A549 (cell line): ENCODE results near the gene ATP10D. TPM values are rescaled to one million over a fixed set of nuclear protein-coding genes. Genes with fewer than 3 reads are reported as not detected.

Source experiments
- ATAC-seq, 2 experiments: fragments of 200-7000 bp in 1 of 2; fragments of >200 bp in 1 of 2; cut with Nextera tagmentation in 1 of 2; cut with Tn5 transposase in 1 of 2; 3 replicates each; pipeline versions ENCODE4 v1.8.0 to v1.9.1; 2018 to 2020; ENCODE audit warnings: mild to moderate bottlenecking in 1 of 2, moderate library complexity in 1 of 2
- CTCF ChIA-PET: fragments of 300-600 bp; sonication (Branson Sonifier 250); formaldehyde crosslinking; extraction: SDS; loops from one replicate; lab custom pipeline; 2021; ENCODE audit warnings: antibody characterized with exemption, inconsistent platforms; lab: Yijun Ruan, JAX
- POLR2A ChIA-PET: fragments of 350-600 bp; formaldehyde crosslinking; extraction: SDS; loops from one replicate; lab custom pipeline; 2021; ENCODE audit warnings: antibody characterized with exemption, inconsistent platforms; lab: Yijun Ruan, JAX
- DNase-seq, 2 experiments: peaks; one replicate each; pipeline versions ENCODE4 v3.0.0 to v3.0.0-alpha.2; 2011 to 2016; ENCODE audit warnings: low read depth in 1 of 2, low spot score in 1 of 2
- FAIRE-seq: peaks from 2 replicates; lab custom pipeline; 2011; peaks lifted over from hg19 to GRCh38; lab: Jason Lieb, UNC
- H3K27ac ChIP-seq, 2 experiments: fragments of >200 bp; sonication (Bioruptor Twin); formaldehyde crosslinking; 3 replicates each; pipeline ENCODE4 v1.5.1; 2016 to 2017
- H3K4me1 ChIP-seq: fragments of >200 bp; sonication (Bioruptor Twin); formaldehyde crosslinking; 3 replicates; pipeline ENCODE4 v1.6.1; 2016
- H3K4me2 ChIP-seq: fragments of >200 bp; sonication (Bioruptor Twin); formaldehyde crosslinking; 3 replicates; pipeline ENCODE4 v1.6.1; 2016
- H3K4me3 ChIP-seq: fragments of >200 bp; sonication (Bioruptor Twin); formaldehyde crosslinking; 3 replicates; pipeline ENCODE4 v1.5.1; 2016
- H3K9me3 ChIP-seq: fragments of >200 bp; sonication (Bioruptor Twin); formaldehyde crosslinking; 3 replicates; pipeline ENCODE4 v1.6.1; 2016
- CBX2 ChIP-seq: fragments of 200-600 bp; sonication (generic); IDR thresholded peaks from 2 replicates; pipeline ENCODE4 v1.6.1; 2016; ENCODE audit warnings: low read depth, mild to moderate bottlenecking, borderline replicate concordance
- CBX8 ChIP-seq: fragments of 200-600 bp; sonication (generic); IDR thresholded peaks from 2 replicates; pipeline ENCODE4 v1.6.1; 2016
- CHD2 ChIP-seq: fragments of 150-350 bp; IDR thresholded peaks from 2 replicates; pipeline ENCODE4 v1.6.1; 2014; ENCODE audit warnings: low read length; ENCODE audit not compliant: partially characterized antibody
- CTCF ChIP-seq: fragments of >200 bp; sonication (Bioruptor Twin); formaldehyde crosslinking; IDR thresholded peaks from 3 replicates; pipeline ENCODE4 v1.5.1; 2016
- EHF ChIP-seq: fragments of 250-450 bp; sonication (Bioruptor Pico); IDR thresholded peaks from 2 replicates; pipeline ENCODE4 v1.5.0; 2020; ENCODE audit warnings: mild to moderate bottlenecking
- ELK1 ChIP-seq: fragments of 150-350 bp; IDR thresholded peaks from 2 replicates; pipeline ENCODE4 v1.6.1; 2014; ENCODE audit warnings: low read depth, mild to moderate bottlenecking, low read length
- EP300 ChIP-seq, 2 experiments: fragments of >200 bp; sonication (Bioruptor Twin); formaldehyde crosslinking; IDR thresholded peaks; 2 replicates in 1 of 2; 3 replicates in 1 of 2; pipeline ENCODE4 v1.6.1; 2016 to 2017
- ESRRA ChIP-seq: fragments of 150-350 bp; IDR thresholded peaks from 2 replicates; pipeline ENCODE4 v1.6.1; 2014; ENCODE audit warnings: mild to moderate bottlenecking, low read length, borderline replicate concordance
- FOSB ChIP-seq: fragments of 250-450 bp; sonication (Bioruptor Pico); IDR thresholded peaks from 2 replicates; pipeline ENCODE4 v1.5.0; 2020; ENCODE audit warnings: mild to moderate bottlenecking, moderate library complexity
- FOXS1 ChIP-seq: fragments of 250-450 bp; sonication (Bioruptor Pico); IDR thresholded peaks from 2 replicates; pipeline ENCODE4 v1.5.0; 2020; ENCODE audit warnings: mild to moderate bottlenecking, moderate library complexity
- HES2 ChIP-seq: fragments of >200 bp; sonication (Bioruptor Twin); formaldehyde crosslinking; IDR thresholded peaks from 2 replicates; pipeline ENCODE4 v1.6.1; 2016
- HEYL ChIP-seq: fragments of 250-450 bp; sonication (Bioruptor Pico); IDR thresholded peaks from 2 replicates; pipeline ENCODE4 v1.8.0; 2021; ENCODE audit warnings: mild to moderate bottlenecking, moderate library complexity
- HOXB13 ChIP-seq: fragments of 250-450 bp; sonication (Bioruptor Pico); IDR thresholded peaks from 2 replicates; pipeline ENCODE4 v1.5.0; 2020; ENCODE audit warnings: low read depth, mild to moderate bottlenecking, moderate library complexity
- MAZ ChIP-seq: fragments of 150-350 bp; IDR thresholded peaks from 2 replicates; pipeline ENCODE4 v1.6.1; 2014; ENCODE audit warnings: antibody characterized with exemption, low read depth, low read length, borderline replicate concordance
- MYC ChIP-seq: IDR thresholded peaks from 2 replicates; pipeline ENCODE4 v1.6.1; 2012; ENCODE audit warnings: mild to moderate bottlenecking, inconsistent platforms, low read length, improper control_type of control experiment, borderline replicate concordance
- NFE2L2 ChIP-seq: fragments of 150-350 bp; conservative IDR thresholded peaks from 2 replicates; pipeline ENCODE4 v1.6.1; 2014; ENCODE audit warnings: low read length
- PHF8 ChIP-seq: fragments of 200-600 bp; sonication (generic); IDR thresholded peaks from 2 replicates; pipeline ENCODE4 v1.6.1; 2016; ENCODE audit warnings: low read depth, mild to moderate bottlenecking, antibody characterized with exemption, moderate library complexity, borderline replicate concordance
- POLR2A ChIP-seq: IDR thresholded peaks from 2 replicates; pipeline ENCODE4 v1.6.1; 2012; ENCODE audit warnings: mild to moderate bottlenecking, low read length
- SMC3 ChIP-seq: fragments of >200 bp; sonication (Bioruptor Twin); formaldehyde crosslinking; IDR thresholded peaks from 3 replicates; pipeline ENCODE4 v1.6.1; 2018; ENCODE audit warnings: inconsistent platforms
- TP53 ChIP-seq: fragments of 250-450 bp; sonication (Bioruptor Pico); IDR thresholded peaks from 2 replicates; pipeline ENCODE4 v1.5.0; 2021; ENCODE audit warnings: mild to moderate bottlenecking, moderate library complexity
- USF2 ChIP-seq: fragments of 450-650 bp; IDR thresholded peaks from 2 replicates; pipeline ENCODE4 v1.6.1; 2014; ENCODE audit warnings: antibody characterized with exemption
- ZC3H11A ChIP-seq: fragments of 450-650 bp; IDR thresholded peaks from 2 replicates; pipeline ENCODE4 v1.6.1; 2014; ENCODE audit warnings: antibody characterized with exemption, mild to moderate bottlenecking
- WGBS: methylation state at CpG from one replicate; pipeline ENCODE4 v1.1.6; 2017; ENCODE audit errors: missing lambda C conversion rate; 5-methylcytosine and 5-hydroxymethylcytosine counted together
- polyA plus RNA-seq, 4 experiments: library from polyadenylated mRNA; depleted of rRNA in 3 of 4; stranded (reverse); fragments of >200 nt; fragmentation: RNase III in 1 of 4; extraction: RNeasy Plus Mini Kit Qiagen cat#74134 plus additional on column Dnase treatment in 1 of 4; gene quantifications; 2 replicates in 3 of 4; 3 replicates in 1 of 4; pipeline ENCODE4 v1.2.3, GENCODE V29; 2011 to 2017

The ATP10D gene
- polyA plus RNA-seq, 2 of the 4 experiments (the other 2 are of a cell fraction): 2.7 to 6.8 TPM

GRCh38 chr4:47597696-47598095, 112.6 kb downstream of the ATP10D start:
- 9% methylated on average over 1 of the region's 1 CpG for WGBS
- TF ChIP-seq NFE2L2 (no peak), HOXB13 (CRISPR knock-in tag) (no peak), EHF (CRISPR knock-in tag) (no peak), MAZ (no peak), MYC (no peak), ZC3H11A (no peak), HES2 (no peak), CTCF (no peak), TP53 (CRISPR knock-in tag) (no peak), ELK1 (no peak), SMC3 (no peak), PHF8 (no peak), POLR2A (no peak), CHD2 (no peak), FOXS1 (CRISPR knock-in tag) (no peak), EP300 (IDR thresholded peaks at IDR 0.05) (no peak), FOSB (CRISPR knock-in tag) (no peak), HEYL (CRISPR knock-in tag) (no peak)
- ATAC-seq: no peak
- DNase-seq: no peak
- H3K27ac ChIP-seq: no peak overlapping the region
- no peaks in the 10 kb centered on the region for H3K9me3 ChIP-seq
- no peak for FAIRE-seq
- no peak overlapping the region for H3K4me3 ChIP-seq
- H3K4me1 ChIP-seq: no peaks in the 10 kb centered on the region
- no peak overlapping the region for H3K4me2 ChIP-seq
- ChIA-PET CTCF (no interaction called here), POLR2A (no interaction called here)

GRCh38 chr4:47598320-47598719, 113.2 kb downstream of the ATP10D start:
- Histone ChIP-seq H3K9me3 (no peaks in the 10 kb centered on the region), H3K4me1 (no peaks in the 10 kb centered on the region), H3K27ac (no peak overlapping the region), H3K4me3 (no peak overlapping the region), H3K4me2 (no peak overlapping the region)
- ATAC-seq (no peak), FAIRE-seq (no peak), DNase-seq (no peak)
- 78% methylated on average over 1 of the region's 1 CpG for WGBS
- CTCF ChIA-PET: no interaction called here
- TF ChIP-seq CBX8 (no peak), ESRRA (no peak), POLR2A (no peak), CBX2 (no peak), HOXB13 (CRISPR knock-in tag) (no peak), MYC (no peak), EP300 (IDR thresholded peaks at IDR 0.05) (no peak), USF2 (no peak), HES2 (no peak), FOXS1 (CRISPR knock-in tag) (no peak), PHF8 (no peak)
- TF ChIP-seq, all 56 proteins: peak for 0
- POLR2A ChIA-PET: no interaction called here
